Body of pancreas (tissue), 4 donors: Measurements from ENCODE around the gene HOXC4. TPM values are rescaled to one million over a fixed set of nuclear protein-coding genes. Genes with fewer than 3 reads are reported as not detected.

Experiments used
- ATAC-seq: fragments of 150-250 bp; one replicate; pipeline ENCODE4 v1.9.1; 2016
- DNase-seq, 4 donors: peaks; one replicate each; pipeline ENCODE4 v3.0.0-alpha.2; 2019
- H3K27ac ChIP-seq, 4 donors: fragments of 200-600 bp; sonication (generic); 1 replicate in 3 of 4; 2 replicates in 1 of 4; pipeline versions ENCODE4 v1.5.1 to v1.6.1; 2016 to 2019; ENCODE audit warnings: mild to moderate bottlenecking in 1 of 4, mixed read lengths in 1 of 4, moderate library complexity in 1 of 4
- H3K27me3 ChIP-seq, 2 donors: fragments of 200-600 bp; sonication (generic); one replicate each; pipeline ENCODE4 v1.6.0; 2016; ENCODE audit warnings: mild to moderate bottlenecking in 1 of 2
- H3K36me3 ChIP-seq, 2 donors: fragments of 200-600 bp; sonication (generic); replicated peaks in 1 of 2; 2 replicates each; pipeline ENCODE4 v1.5.1; 2016; ENCODE audit warnings: low read depth in 2 of 2; ENCODE audit not compliant: insufficient read depth in 1 of 2
- H3K4me1 ChIP-seq: fragments of 200-600 bp; sonication (generic); one replicate; pipeline ENCODE4 v1.6.0; 2016
- H3K4me3 ChIP-seq, 2 donors: fragments of 200-600 bp; sonication (generic); 1 replicate in 1 of 2; 2 replicates in 1 of 2; pipeline ENCODE4 v1.5.1; 2016 to 2019
- H3K9me3 ChIP-seq, 3 donors: fragments of 200-600 bp; sonication (generic); 1 replicate in 2 of 3; 2 replicates in 1 of 3; pipeline ENCODE4 v1.5.1; 2016
- POLR2A ChIP-seq, 3 donors: fragments of 450-650 bp; IDR thresholded peaks; one replicate each; pipeline ENCODE4 v1.6.1; 2016; ENCODE audit warnings: antibody characterized with exemption in 3 of 3, mild to moderate bottlenecking in 2 of 3
- WGBS, 2 donors: methylation state at CpG; one replicate each; pipeline ENCODE4 v1.1.5; 2017; 5-methylcytosine and 5-hydroxymethylcytosine counted together
- intact Hi-C: fragments of 100-400 bp; cut with DNase I; formaldehyde crosslinking; loops from one replicate; pipeline ENCODE4 v1.15.1; 2023
- total RNA-seq, 2 donors: library from RNA; depleted of rRNA; stranded (reverse); fragments of >200 nt; gene quantifications; one replicate each; pipeline ENCODE4 v1.1.0, GENCODE V29; 2016
- TF ChIP-seq, protein P1 (sequence below), 7 experiments: fragments of 450-650 bp in 4 of 7; fragments of 200-600 bp in 3 of 7; sonication (generic) in 3 of 7; IDR thresholded peaks; one replicate each; pipeline ENCODE4 v1.5.1; 2016 to 2019; ENCODE audit warnings: antibody characterized with exemption in 7 of 7

Gene HOXC4
- total RNA-seq, 2 donors from 2014 or later: not detected

DNA sequence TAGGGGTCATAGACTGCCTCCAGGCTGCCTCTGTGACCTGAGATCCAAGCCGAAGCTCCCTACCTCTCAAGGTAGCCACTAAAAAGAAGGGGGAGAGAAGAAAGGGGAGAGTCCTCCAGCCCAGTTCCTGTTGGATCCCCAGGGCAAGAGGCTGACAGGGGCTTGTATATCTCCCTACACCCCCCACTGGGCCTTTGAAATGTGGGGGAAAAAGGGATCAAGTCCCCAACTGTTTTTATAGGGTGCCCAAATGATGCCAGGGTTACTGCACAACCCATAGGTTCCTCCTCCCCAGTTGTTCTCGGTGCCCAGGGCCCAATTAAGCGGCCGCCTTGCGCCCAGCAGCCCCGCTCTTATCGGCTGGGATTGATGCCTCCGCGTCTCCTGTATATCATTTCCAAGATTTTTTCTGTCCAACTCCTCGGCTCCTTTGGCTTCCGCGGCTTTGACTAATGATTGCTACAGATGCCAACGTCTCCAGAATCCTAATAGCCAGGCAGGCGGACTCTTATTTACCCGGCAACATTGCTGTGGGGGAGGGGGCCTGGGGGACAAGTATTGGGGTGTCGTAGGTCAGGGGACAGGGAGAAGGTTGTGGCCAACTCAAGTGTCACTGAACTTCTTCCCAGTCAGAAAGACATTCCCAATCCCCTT is 7.6 kb upstream of the HOXC4 start:
- Histone ChIP-seq H3K4me1 (peaks cover 13% of the 10 kb centered on the region), H3K9me3 (no peaks in the 10 kb centered on the region), H3K27ac (no peak overlapping the region), H3K4me3 (no peak overlapping the region), H3K36me3 (no peaks in the 10 kb centered on the region), H3K27me3 (peaks cover 3 to 34% of the 10 kb centered on the region in 2 donors)
- 21% methylated on average over 16 of the region's 16 CpGs for WGBS, 2 donors
- intact Hi-C loops: no loop called here
- DNase-seq (no peak), ATAC-seq (no peak)
- TF ChIP-seq, protein P1, sequence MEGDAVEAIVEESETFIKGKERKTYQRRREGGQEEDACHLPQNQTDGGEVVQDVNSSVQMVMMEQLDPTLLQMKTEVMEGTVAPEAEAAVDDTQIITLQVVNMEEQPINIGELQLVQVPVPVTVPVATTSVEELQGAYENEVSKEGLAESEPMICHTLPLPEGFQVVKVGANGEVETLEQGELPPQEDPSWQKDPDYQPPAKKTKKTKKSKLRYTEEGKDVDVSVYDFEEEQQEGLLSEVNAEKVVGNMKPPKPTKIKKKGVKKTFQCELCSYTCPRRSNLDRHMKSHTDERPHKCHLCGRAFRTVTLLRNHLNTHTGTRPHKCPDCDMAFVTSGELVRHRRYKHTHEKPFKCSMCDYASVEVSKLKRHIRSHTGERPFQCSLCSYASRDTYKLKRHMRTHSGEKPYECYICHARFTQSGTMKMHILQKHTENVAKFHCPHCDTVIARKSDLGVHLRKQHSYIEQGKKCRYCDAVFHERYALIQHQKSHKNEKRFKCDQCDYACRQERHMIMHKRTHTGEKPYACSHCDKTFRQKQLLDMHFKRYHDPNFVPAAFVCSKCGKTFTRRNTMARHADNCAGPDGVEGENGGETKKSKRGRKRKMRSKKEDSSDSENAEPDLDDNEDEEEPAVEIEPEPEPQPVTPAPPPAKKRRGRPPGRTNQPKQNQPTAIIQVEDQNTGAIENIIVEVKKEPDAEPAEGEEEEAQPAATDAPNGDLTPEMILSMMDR (IDR thresholded peaks at IDR 0.05): no peak
- TF ChIP-seq POLR2A (IDR thresholded peaks at IDR 0.05): no peak

DNA sequence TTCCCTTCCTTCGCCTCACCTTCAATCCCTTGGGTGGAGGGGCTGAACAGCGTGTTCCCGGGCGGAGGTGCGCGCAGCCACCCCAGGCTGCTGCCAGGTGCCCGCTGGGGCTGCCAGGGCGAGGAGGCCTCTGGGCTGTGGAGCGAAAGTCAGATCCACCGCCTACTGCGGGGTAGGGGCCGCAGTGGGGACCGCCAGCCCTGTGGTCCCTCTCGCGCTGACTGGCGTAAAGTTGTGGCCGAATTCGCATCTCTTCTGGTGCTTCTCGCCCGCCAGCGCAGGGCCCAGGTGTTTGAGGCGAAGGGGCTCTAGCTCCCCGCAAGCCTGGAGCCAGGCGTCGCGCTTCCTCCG is 6.9 kb upstream of the HOXC4 start:
- ATAC-seq (peak; percentile 35), DNase-seq (no peak)
- no peak overlapping the region for H3K4me3 ChIP-seq
- WGBS, 2 donors: 14% methylated on average over 16 to 27 of the region's 27 CpGs
- H3K27ac ChIP-seq: no peak overlapping the region
- no peaks in the 10 kb centered on the region for H3K36me3 ChIP-seq
- intact Hi-C loops: no loop called here
- H3K4me1 ChIP-seq: peaks cover 13% of the 10 kb centered on the region
- peaks cover 3 to 34% of the 10 kb centered on the region in 2 donors for H3K27me3 ChIP-seq
- H3K9me3 ChIP-seq: no peaks in the 10 kb centered on the region
- TF ChIP-seq, protein P1 (IDR thresholded peaks at IDR 0.05): no peak
- no peak for TF ChIP-seq POLR2A (IDR thresholded peaks at IDR 0.05)

DNA sequence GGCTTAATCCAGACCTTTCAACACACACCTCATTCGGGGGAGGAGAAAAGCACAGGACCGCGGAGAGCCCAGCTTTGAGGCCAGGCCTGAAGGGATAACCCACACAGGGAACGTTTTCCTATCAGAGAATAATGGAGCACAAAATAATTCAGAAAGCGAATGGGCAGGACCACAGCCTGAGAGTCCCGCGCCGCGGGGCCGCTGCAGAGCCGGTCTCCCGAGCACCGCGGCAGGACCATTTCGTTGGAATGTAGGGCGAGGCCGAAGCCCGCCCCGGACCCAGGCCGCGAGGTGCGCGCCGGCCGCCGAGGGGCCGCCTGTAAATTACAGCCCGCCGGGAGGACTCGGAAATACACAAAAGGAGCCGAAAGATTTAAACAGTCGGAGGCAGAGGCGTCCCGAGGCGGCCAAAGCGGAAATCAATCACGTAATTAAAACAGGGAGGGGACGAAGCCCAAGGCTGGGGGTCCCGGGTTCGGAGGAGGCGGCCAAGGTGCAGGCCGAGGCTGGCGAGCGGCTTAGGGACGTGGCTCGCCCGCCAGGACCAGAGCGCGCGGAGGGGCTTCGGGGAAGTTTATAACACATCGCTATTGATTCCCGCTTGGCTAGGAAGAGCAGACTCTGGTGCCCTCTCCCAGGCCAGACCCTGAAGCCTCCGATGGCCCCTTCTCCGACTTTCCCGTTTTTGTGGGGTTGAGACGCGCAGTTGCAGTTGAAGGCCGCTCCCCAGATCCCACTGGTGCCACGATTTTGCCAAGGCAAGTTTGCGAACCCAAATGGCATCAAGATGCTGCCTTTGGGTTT is 6.3 kb upstream of the HOXC4 start:
- peaks cover 3 to 30% of the 10 kb centered on the region in 2 donors for H3K27me3 ChIP-seq
- WGBS, 2 donors: 7 to 19% methylated on average over 29 to 60 of the region's 61 CpGs
- H3K9me3 ChIP-seq: no peaks in the 10 kb centered on the region
- no peak overlapping the region for H3K27ac ChIP-seq
- TF ChIP-seq, protein P1 (IDR thresholded peaks at IDR 0.05): no peak
- TF ChIP-seq POLR2A (IDR thresholded peaks at IDR 0.05): no peak
- no peak overlapping the region for H3K4me3 ChIP-seq
- DNase-seq (no peak), ATAC-seq (no peak)
- H3K4me1 ChIP-seq: peaks cover 13% of the 10 kb centered on the region
- no peaks in the 10 kb centered on the region for H3K36me3 ChIP-seq
- intact Hi-C loops: no loop called here

DNA sequence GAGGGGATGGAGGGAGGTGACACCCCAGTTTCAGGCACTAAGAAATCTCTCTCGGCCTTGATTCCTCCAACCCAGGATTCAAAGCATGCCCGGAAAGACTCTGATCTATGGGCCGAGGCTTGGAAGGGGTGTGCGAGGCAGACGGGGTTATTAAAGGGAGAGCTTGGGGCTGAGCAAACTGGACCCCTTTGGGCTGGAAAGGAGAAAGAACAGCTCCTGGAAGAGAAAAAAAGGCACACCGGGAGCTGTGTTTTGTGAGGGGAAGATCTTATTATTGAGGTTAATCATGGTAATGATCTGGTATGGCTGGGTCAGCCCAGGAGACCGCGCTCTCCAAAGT is 5.7 kb upstream of the HOXC4 start:
- H3K4me3 ChIP-seq: no peak overlapping the region
- WGBS, 2 donors: 37 to 46% methylated on average over 8 of the region's 8 CpGs
- H3K36me3 ChIP-seq: no peaks in the 10 kb centered on the region
- DNase-seq (no peak), ATAC-seq (no peak)
- H3K27me3 ChIP-seq: peaks cover 3 to 32% of the 10 kb centered on the region in 2 donors
- H3K4me1 ChIP-seq: peaks cover 13% of the 10 kb centered on the region
- no peaks in the 10 kb centered on the region for H3K9me3 ChIP-seq
- intact Hi-C loops: no loop called here
- H3K27ac ChIP-seq: no peak overlapping the region
- TF ChIP-seq, protein P1 (IDR thresholded peaks at IDR 0.05): no peak
- TF ChIP-seq POLR2A (IDR thresholded peaks at IDR 0.05): no peak
